ENCODE results near the gene ALPK3. TPM values are rescaled to one million over a fixed set of nuclear protein-coding genes. Genes with fewer than 3 reads are reported as not detected.

ALPK3 gene
- polyA plus RNA-seq, 1 experiment = 0.06 TPM

GRCh38 chr15:84892786-84893307, 75.7 kb downstream of the ALPK3 start:
- POLR2A ChIA-PET = interaction anchor here (0.7 kb wide), 1 partner anchor 25 kb away, joined by 3 read pairs; no protein-coding TSS in a partner anchor
- CTCF ChIA-PET = no interaction called here
- TF ChIP-seq CTCF (IDR thresholded peaks at IDR 0.05; ENCODE audit: insufficient read depth, low read depth, low read length) = no peak
- no peak for DNase-seq (ENCODE audit: low read depth)
- peaks cover 1% of the 10 kb centered on the region; the same call in 1 of the 2 replicates for H3K27me3 ChIP-seq (ENCODE audit: control insufficient read depth, insufficient read depth, low read length)
- H3K4me3 ChIP-seq (ENCODE audit: low read depth, low read length) = no peak overlapping the region
- H3K36me3 ChIP-seq (ENCODE audit: control insufficient read depth, insufficient read depth, low read length) = no peaks in the 10 kb centered on the region

DNA sequence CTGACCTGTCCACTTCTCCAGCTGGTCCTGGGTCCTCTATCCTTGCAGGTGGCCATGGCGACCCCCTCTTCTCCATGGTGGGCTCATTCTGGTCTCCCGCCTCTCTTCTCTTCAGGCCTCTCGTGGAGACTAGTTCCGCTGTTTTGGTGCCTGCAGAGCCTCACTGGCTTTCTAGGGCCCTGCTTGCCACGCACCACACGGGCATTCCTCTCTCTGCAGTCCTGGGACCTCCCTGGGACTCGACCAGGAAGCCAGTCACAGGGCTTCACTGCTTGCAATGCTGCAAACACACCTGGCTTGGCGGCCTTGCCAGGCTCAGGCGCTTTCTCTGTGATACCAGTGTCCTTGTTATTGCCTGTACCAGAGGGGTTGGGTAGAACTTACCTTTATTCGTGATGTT, 76.5 kb downstream of the ALPK3 start:
- H3K27me3 ChIP-seq (ENCODE audit: control insufficient read depth, insufficient read depth, low read length) = peaks cover 1% of the 10 kb centered on the region
- TF ChIP-seq CTCF (IDR thresholded peaks at IDR 0.05; ENCODE audit: insufficient read depth, low read depth, low read length) = no peak
- no peaks in the 10 kb centered on the region for H3K36me3 ChIP-seq (ENCODE audit: control insufficient read depth, insufficient read depth, low read length)
- DNase-seq (ENCODE audit: low read depth) = no peak
- no peak overlapping the region for H3K4me3 ChIP-seq (ENCODE audit: low read depth, low read length)
- POLR2A ChIA-PET = interaction anchor here (0.7 kb wide), 1 partner anchor 25 kb away, joined by 3 read pairs; no protein-coding TSS in a partner anchor
- CTCF ChIA-PET = no interaction called here

DNA sequence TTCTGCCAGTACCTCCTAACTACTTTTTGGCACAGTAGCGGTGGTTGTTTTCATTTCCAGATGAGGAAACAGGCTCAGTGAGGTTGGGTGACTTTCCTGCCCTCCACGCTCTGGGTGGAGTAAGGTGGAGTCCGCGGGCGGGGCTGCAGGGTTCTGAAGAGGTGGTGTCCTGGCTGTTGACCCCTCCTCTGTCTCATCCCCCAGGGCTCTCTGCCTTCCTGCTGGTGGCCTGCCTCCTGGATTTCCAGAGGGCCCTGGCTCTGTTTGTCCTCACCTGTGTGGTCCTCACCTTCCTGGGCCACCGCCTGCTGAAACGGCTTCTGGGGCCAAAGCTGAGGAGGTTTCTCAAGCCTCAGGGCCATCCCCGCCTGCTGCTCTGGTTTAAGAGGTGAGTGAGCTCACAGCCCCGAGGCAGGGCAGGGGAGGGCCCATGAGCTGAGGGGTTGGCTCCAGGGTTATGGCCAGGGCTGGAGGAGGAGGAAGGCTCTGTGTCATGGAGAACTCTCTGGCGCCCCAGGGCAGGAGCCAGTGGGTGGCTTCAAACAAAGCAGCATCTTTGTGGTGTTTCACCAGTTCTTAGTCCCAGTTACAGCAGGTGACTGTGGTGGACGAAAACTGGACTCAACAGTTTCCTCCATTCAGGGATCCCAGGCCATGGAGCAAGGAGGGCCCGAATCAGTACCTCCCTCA, 77.7 kb downstream of the ALPK3 start:
- Histone ChIP-seq H3K27me3 (ENCODE audit: control insufficient read depth, insufficient read depth, low read length) (peaks cover 3% of the 10 kb centered on the region), H3K4me3 (ENCODE audit: low read depth, low read length) (no peak overlapping the region), H3K36me3 (ENCODE audit: control insufficient read depth, insufficient read depth, low read length) (no peaks in the 10 kb centered on the region)
- no peak for DNase-seq (ENCODE audit: low read depth)
- TF ChIP-seq CTCF (IDR thresholded peaks at IDR 0.05; ENCODE audit: insufficient read depth, low read depth, low read length) = no peak
- CTCF ChIA-PET = no interaction called here
- POLR2A ChIA-PET = no interaction called here

- POLR2A ChIA-PET = interaction anchor here (0.7 kb wide), 1 partner anchor 16 kb away, joined by 5 read pairs; no protein-coding TSS in a partner anchor
- Histone ChIP-seq H3K36me3 (ENCODE audit: control insufficient read depth, insufficient read depth, low read length) (no peaks in the 10 kb centered on the region), H3K4me3 (ENCODE audit: low read depth, low read length) (no peak overlapping the region), H3K27me3 (ENCODE audit: control insufficient read depth, insufficient read depth, low read length) (peaks cover 2% of the 10 kb centered on the region; the same call in 1 of the 2 replicates)
- no peak for DNase-seq (ENCODE audit: low read depth)
- no peak for TF ChIP-seq CTCF (IDR thresholded peaks at IDR 0.05; ENCODE audit: insufficient read depth, low read depth, low read length)
- CTCF ChIA-PET = interaction anchor here (0.7 to 0.9 kb wide), 2 partner anchors 8 to 66 kb away, joined by 3 read pairs; no protein-coding TSS in a partner anchor
These were observed 81.6 kb downstream of the ALPK3 start for GRCh38 chr15:84898761-84899160.

GRCh38 chr15:84899750-84900149, 82.6 kb downstream of the ALPK3 start:
- H3K27me3 ChIP-seq (ENCODE audit: control insufficient read depth, insufficient read depth, low read length) = peaks cover 2% of the 10 kb centered on the region; the same call in 1 of the 2 replicates
- no peak for DNase-seq (ENCODE audit: low read depth)
- H3K4me3 ChIP-seq (ENCODE audit: low read depth, low read length) = no peak overlapping the region
- ChIA-PET POLR2A (no interaction called here), CTCF (interaction anchor here (0.7 to 1.6 kb wide), 3 partner anchors 21 to 261 kb away, joined by 3 to 6 read pairs (median 4); no protein-coding TSS in a partner anchor)
- TF ChIP-seq CTCF (IDR thresholded peaks at IDR 0.05; ENCODE audit: insufficient read depth, low read depth, low read length) = no peak
- no peaks in the 10 kb centered on the region for H3K36me3 ChIP-seq (ENCODE audit: control insufficient read depth, insufficient read depth, low read length)
